Globus pallidus (tissue), 1 donor: Measurements from ENCODE around the gene MAP3K5.

Experiments used
- DNase-seq: peaks from one replicate; pipeline ENCODE4 v3.0.0-alpha.2; 2015; ENCODE audit warnings: low spot score

MAP3K5 gene

GRCh38 chr6:136538836-136539235 lies 253.4 kb downstream of the MAP3K5 start:
- DNase-seq, result no peak

- DNase-seq, result no peak
Measured at GRCh38 chr6:136535880-136536650, 256.2 kb downstream of the MAP3K5 start.

DNA sequence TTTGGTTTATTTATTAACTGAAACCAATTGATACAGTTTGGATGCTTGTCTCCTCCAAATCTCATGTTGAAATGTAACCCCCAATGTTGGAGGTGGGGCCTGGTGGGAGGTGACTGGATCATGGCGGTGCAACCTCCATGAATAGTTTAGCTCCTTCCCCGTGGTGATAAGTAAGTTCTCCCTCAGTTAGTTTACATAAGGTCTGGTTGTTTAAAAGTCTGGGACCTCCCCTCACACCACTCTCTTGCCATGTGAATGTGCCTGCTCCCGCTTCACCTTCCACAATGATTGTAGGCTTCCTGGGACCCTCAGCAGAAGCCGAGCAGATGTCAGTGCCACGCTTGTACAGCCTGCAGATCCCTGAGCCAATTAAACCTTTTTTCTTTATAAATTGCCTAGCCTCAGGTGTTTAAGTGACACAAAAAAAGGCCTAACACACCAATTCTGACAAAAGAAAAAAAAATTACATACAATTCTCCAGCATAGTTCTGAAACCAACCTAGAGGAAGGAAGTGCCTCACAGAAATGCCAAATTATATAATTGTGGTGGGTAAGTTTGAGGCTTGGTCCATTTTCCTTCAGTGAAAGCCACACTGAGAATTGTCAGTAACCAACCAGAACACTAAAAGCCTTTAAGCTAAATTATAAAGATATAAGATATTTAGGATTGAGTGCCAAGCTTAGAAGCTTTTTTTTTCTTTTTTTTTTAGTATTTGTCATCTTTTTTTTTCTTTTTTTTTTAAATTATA lies 257.1 kb downstream of the MAP3K5 start:
- no peak for DNase-seq

DNA sequence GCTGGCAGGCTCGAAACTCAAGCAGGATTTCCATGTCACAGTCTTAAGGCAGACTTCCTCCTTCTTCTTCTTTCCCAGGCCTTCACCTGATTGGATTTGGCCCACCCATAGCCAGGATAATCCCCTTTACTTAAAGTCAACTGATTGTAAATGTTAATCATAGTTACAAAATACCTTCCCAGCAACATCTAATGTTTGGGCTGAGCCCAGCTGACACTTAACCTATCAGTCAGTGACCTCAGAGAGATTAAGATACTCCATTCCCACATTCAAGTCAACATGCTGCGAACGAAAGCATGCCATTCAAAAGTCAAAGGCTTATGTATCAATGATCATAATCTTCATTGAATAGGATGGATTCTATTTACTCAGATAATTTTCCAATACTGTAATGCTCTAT lies 258.0 kb downstream of the MAP3K5 start:
- DNase-seq, result no peak

- no peak for DNase-seq
Measured at GRCh38 chr6:136533487-136533886, 258.8 kb downstream of the MAP3K5 start.

DNA sequence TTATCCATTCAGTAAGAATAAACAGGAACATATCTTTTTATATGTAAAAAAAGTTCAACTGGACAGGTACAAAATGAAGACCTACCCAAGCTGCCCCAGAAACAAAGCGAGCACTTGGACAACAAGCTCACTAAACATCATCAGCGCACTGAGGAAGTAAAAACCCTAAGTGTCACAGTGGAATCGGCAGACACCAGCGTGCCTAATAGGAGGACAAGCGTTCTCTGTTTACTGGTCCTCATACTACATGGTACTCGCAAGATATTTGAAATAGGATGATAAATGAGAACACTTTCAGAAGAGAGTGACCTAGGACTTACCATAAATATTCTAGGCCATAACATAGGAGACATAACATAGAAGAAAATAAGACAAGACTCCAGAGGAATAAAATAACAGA lies 260.2 kb downstream of the MAP3K5 start:
- DNase-seq, result peak; percentile 80

DNA sequence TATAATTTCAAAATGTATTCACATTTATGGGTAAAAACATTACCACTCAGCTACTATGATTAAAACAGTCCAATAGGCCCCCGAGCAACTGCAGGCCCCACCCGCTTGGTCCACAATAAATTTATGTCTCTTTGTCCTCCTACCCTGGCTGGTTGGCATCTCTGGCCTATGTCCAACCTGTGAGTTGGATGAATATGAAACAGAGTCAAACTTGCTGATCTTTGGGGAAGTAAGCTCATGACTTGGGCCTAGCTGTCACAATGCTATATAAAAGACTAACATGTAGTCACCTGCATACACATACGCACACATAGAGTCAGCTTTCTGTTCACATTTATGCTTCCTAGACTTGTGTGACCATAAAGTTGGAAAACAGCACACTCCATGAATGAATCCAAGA lies 262.6 kb downstream of the MAP3K5 start:
- DNase-seq, result no peak

DNA sequence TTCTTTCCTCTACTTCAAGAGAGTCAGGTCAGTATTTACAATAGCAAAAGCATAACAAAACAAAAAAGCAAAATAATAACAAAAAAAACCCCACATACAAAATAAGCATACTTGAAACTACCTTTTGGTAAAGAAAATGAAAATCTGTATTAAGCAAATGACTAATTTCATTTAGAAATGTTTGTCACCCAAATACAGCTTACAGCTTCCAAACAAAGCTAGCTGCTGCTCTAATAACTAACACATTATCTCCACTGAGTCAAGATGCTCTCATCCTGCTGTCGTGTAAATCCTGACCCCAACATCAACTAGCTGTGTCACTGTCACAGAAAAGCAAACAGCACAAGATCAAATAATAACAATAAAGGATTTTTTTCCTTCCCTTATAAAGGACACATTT lies 263.8 kb downstream of the MAP3K5 start:
- no peak for DNase-seq

GRCh38 chr6:136527831-136528230 lies 264.4 kb downstream of the MAP3K5 start:
- no peak for DNase-seq

GRCh38 chr6:136526937-136527336 lies 265.3 kb downstream of the MAP3K5 start:
- no peak for DNase-seq

DNA sequence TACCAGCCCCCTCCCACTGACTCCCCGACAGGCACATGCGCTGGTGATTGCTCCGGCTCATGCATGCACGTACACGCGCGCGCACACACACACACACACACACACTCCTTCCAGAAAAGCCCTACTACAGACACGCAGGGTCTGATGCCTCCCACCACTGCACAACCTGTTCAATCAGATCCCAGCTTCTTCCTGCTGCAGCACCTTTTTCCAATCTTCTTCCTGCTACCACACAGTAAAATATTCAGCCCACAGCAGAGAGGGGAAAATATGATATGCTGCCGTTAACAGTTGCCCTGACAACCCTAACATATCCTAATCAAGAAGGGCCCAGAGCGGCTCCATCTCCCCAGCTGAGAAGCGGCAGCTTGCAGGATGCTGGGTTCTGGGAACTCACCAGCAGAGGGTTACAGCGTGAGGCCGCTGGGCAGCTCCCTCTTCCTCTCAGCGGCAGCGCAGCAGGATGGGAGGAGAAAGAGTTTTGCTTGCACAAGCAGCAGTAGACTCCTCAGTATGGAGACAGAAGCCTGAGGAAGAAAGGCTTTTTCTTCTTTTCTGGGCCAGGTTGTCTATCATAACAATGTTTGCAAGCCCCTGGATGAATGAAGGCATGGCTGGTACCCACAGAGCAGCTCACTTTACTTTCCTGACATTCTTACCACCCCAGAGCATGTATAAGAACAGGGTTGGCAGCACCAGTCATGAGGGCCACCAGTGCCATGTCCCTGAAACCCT lies 265.9 kb downstream of the MAP3K5 start:
- peak; percentile 93 for DNase-seq

DNA sequence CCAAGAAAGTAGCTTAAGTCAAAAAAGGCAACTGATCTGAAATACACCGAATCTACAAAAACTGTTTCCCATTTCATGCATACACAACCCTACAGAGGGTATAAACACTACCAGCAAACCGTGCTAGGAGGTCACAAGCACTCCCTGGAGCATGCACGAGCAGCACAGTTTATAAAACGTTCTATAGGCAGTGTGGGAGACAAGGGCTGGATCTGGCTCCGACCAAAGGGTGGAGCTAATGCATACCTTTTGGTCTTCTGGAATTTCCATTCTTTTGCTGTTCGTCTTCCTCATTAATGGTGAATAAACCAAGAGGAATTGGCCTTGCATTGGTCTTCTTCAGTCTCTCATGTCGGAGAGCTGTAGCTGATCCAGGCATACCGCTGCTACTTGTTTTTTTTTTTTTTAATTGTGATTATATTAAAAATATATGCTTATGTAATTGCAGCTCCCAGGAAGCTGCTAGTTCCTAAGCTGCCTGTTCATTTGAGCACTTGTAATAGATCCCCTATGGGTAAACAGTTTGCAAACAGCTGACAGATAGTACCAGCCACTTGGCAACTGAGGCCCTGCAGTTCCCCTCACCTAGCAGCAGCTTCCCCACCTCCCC lies 266.6 kb downstream of the MAP3K5 start:
- DNase-seq, result peak; percentile 76

DNA sequence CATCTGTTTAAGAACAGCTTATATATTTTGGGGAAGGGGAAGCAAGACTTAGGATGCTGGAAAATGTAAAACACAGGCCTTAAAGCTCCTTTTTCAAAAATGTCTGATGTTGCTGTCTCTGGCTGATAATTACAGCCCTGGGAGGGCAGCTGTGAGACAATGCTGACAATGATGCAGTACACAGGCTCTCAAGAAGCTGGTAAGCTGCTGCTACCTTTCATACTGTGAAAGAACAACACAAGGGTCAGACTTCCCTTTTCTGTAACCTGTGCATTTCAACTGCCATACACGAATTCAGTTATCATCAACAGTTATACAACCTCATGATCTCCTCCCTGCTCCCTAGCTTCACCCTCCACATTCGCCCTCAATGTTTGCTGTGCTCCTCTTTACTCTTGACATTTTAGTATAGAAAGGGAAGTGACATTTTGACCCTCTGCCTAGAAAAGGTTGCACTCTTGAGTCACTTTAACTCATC lies 267.3 kb downstream of the MAP3K5 start:
- DNase-seq, result peak; percentile 86

- peak; percentile 71 for DNase-seq
Measured at GRCh38 chr6:136524339-136524935, 267.8 kb downstream of the MAP3K5 start.

DNA sequence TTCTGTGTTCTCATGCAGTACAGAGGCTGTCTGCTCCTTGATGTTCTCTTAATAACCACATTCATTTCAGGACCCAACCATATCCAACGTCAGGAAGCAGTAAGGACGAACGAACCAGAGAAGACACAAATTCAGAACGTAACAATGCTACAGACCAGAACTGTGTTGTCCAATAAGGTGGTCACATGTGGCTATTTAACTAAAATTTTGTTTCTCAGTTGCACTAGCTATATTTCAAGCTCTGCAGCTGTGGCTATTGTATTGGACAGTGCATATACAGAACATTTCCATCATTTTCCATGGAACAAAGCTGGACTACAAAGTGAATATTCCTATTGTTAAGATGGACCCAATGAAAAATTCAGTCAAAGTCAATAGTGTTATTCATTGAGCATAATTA lies 269.1 kb downstream of the MAP3K5 start:
- peak; percentile 84 for DNase-seq

DNA sequence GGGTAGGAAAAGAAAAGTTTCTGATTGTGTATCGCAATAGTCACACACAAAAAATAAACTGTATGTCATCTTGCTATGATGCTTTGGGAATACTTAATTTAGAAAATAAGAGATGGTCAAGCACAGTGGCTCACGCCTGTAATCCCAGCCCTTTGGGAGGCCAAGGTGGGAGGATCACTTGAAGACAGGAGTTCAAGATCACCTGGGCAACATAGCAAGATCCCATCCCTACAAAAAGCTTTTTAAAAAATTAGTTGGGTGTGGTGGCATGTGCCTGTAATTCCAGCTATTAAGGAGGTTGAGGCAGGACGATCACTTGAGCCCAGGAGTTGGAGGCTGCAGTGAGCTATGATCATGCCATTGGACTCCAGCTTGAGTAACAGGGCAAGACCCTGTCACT lies 269.6 kb downstream of the MAP3K5 start:
- no peak for DNase-seq

GRCh38 chr6:136521911-136522310 lies 270.4 kb downstream of the MAP3K5 start:
- DNase-seq, result no peak

DNA sequence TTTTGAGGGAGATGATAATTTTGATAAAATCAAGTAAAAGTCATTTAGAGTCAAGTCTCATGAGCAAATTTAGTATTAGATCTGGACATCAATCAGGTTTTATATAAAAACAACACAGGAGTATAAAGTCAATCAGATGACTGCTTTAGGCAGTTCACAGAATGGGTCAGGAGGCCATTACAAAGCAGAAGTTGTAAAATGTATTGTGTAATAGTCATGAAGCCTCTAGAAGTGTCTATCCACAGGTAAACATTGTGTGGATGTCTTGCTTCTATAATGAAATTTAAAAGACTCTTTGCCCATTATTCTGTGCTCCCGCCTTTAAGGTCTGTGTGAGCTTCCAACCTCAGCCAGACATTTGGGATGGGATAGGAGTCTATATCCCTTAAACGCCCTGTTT lies 270.9 kb downstream of the MAP3K5 start:
- DNase-seq, result no peak

GRCh38 chr6:136520517-136520916 lies 271.8 kb downstream of the MAP3K5 start:
- DNase-seq, result no peak

- DNase-seq, result no peak
Measured at GRCh38 chr6:136517582-136517981, 274.7 kb downstream of the MAP3K5 start.

GRCh38 chr6:136517002-136517401 lies 275.3 kb downstream of the MAP3K5 start:
- DNase-seq, result no peak

DNA sequence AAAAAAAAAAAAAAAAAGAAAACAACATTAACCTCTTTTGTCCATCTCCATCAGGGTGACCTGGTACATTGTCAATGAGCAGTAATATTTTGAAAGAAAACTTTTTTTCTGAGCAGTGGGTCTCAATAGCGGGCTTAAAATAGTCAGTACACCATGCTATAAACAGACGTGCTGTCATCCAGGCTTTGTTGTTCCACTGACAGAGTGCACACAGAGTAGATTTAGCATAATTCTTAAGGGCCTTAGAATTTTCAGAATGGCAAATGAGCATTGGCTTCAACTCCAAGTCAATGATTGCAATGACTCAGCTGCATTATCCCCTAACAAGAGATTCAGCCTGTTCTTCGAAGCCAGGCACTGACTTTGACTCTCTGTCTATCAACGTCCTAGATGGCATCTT lies 277.7 kb downstream of the MAP3K5 start:
- DNase-seq, result no peak
